Neural progenitor cell (in vitro differentiated cells): ENCODE measurements around the gene IL1R2. TPM values are rescaled to one million over a fixed set of nuclear protein-coding genes. Genes with fewer than 3 reads are reported as not detected.

Experiments
- DNase-seq: peaks from one replicate; pipeline ENCODE4 v3.0.0-alpha.2; 2016; ENCODE audit warnings: low spot score
- H2AFZ ChIP-seq: fragments of 200-600 bp; sonication (generic); replicated peaks from 2 replicates; pipeline ENCODE4 v1.6.1; 2016; ENCODE audit warnings: antibody characterized with exemption
- H3F3A ChIP-seq: fragments of 200-600 bp; sonication (generic); 2 replicates; pipeline ENCODE4 v1.6.1; 2016; ENCODE audit warnings: antibody characterized with exemption, low read depth
- H3K27ac ChIP-seq: fragments of 200-600 bp; sonication (generic); 2 replicates; pipeline ENCODE4 v1.5.1; 2016; ENCODE audit warnings: mild to moderate bottlenecking
- H3K27me3 ChIP-seq: fragments of 200-600 bp; sonication (generic); 2 replicates; pipeline ENCODE4 v1.6.1; 2016; ENCODE audit warnings: mild to moderate bottlenecking, moderate library complexity
- H3K36me3 ChIP-seq: fragments of 200-600 bp; sonication (generic); 2 replicates; pipeline ENCODE4 v1.5.1; 2016
- H3K4me1 ChIP-seq: fragments of 200-600 bp; sonication (generic); 2 replicates; pipeline ENCODE4 v1.6.1; 2016; ENCODE audit warnings: mixed run types
- H3K4me2 ChIP-seq: fragments of 200-600 bp; sonication (generic); 2 replicates; pipeline ENCODE4 v1.6.1; 2016
- H3K4me3 ChIP-seq: fragments of 200-600 bp; sonication (generic); 2 replicates; pipeline ENCODE4 v1.5.1; 2016
- H3K79me2 ChIP-seq: fragments of 200-600 bp; sonication (generic); 2 replicates; pipeline ENCODE4 v1.6.1; 2016; ENCODE audit warnings: low read depth
- H3K9ac ChIP-seq: fragments of 200-600 bp; sonication (generic); 2 replicates; pipeline ENCODE4 v1.6.1; 2016
- H3K9me3 ChIP-seq: fragments of 200-600 bp; sonication (generic); 2 replicates; pipeline ENCODE4 v1.5.1; 2016; ENCODE audit warnings: low read depth
- H4K20me1 ChIP-seq: fragments of 200-600 bp; sonication (generic); 2 replicates; pipeline ENCODE4 v1.6.1; 2016; ENCODE audit warnings: low read depth
- H3K27ac Mint-ChIP-seq: 3 replicates; pipeline ENCODE4 v1.8.0; 2021; ENCODE audit warnings: mixed read lengths
- H3K27me3 Mint-ChIP-seq: 2 replicates; pipeline ENCODE4 v1.8.0; 2022; ENCODE audit warnings: low read depth, mild to moderate bottlenecking, inconsistent platforms, moderate library complexity, mixed read lengths; ENCODE audit not compliant: insufficient read depth
- H3K36me3 Mint-ChIP-seq: 3 replicates; pipeline ENCODE4 v1.8.0; 2021; ENCODE audit warnings: mixed read lengths
- H3K4me1 Mint-ChIP-seq: 3 replicates; pipeline ENCODE4 v1.8.0; 2021; ENCODE audit warnings: mixed read lengths
- H3K4me3 Mint-ChIP-seq: 3 replicates; pipeline ENCODE4 v1.8.0; 2021; ENCODE audit warnings: mild to moderate bottlenecking, moderate library complexity, mixed read lengths
- H3K9me3 Mint-ChIP-seq: 3 replicates; pipeline ENCODE4 v1.8.0; 2020; ENCODE audit warnings: mixed read lengths
- CTCF ChIP-seq: fragments of 200-600 bp; sonication (generic); IDR thresholded peaks from 2 replicates; pipeline ENCODE4 v1.5.1; 2017; ENCODE audit warnings: antibody characterized with exemption, mild to moderate bottlenecking
- EZH2 ChIP-seq: fragments of 200-600 bp; sonication (generic); IDR thresholded peaks from 2 replicates; pipeline ENCODE4 v1.6.1; 2017; ENCODE audit warnings: antibody characterized with exemption, mild to moderate bottlenecking, moderate library complexity
- EZH2phosphoT487 ChIP-seq: fragments of 200-600 bp; sonication (generic); IDR thresholded peaks from 2 replicates; pipeline ENCODE4 v1.6.1; 2017; ENCODE audit warnings: antibody characterized with exemption
- total RNA-seq: library from RNA; depleted of rRNA; stranded (reverse); fragments of >200 nt; gene quantifications from 2 replicates; pipeline ENCODE4 v1.2.3, GENCODE V29; 2015; ENCODE audit warnings: low replicate concordance

IL1R2 gene
- total RNA-seq, 1 donor from 2014 or later = not detected

DNA sequence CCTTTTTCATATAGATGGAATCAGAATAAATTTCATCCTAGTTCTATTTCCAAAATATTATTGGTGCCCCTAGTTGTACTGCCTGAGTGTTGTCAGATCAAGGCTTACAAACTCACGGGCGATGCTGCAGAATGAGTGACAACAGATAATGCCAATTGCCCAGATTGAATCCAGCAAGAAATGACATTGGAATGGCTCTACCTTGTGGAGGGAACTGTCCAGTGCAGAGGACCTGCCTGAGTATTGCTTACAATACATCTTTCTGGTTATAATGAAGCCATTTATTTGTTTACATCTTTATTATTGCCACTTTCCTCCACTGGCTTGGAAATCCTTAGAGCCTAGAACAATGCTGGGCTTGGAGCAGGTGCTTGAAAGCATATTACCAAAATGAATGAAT, 7.8 kb upstream of the IL1R2 start:
- Mint-ChIP-seq H3K27me3 (peaks cover 14% of the 10 kb centered on the region), H3K9me3 (no peaks in the 10 kb centered on the region), H3K4me3 (no peak overlapping the region), H3K4me1 (peaks cover 42% of the 10 kb centered on the region), H3K36me3 (no peaks in the 10 kb centered on the region), H3K27ac (no peak overlapping the region)
- Histone ChIP-seq H4K20me1 (no peaks in the 10 kb centered on the region), H3K4me2 (no peak overlapping the region), H3K36me3 (no peaks in the 10 kb centered on the region), H3K27ac (no peak overlapping the region), H3K9ac (no peak overlapping the region), H3K79me2 (no peaks in the 10 kb centered on the region), H3K9me3 (no peaks in the 10 kb centered on the region), H2AFZ (no peak overlapping the region), H3K4me1 (peaks cover 7% of the 10 kb centered on the region), H3K4me3 (no peak overlapping the region), H3F3A (no peaks in the 10 kb centered on the region), H3K27me3 (no peaks in the 10 kb centered on the region)
- no peak for TF ChIP-seq EZH2
- TF ChIP-seq EZH2phosphoT487 = no peak
- TF ChIP-seq CTCF = peak; percentile 36
- DNase-seq = peak; percentile 14

GRCh38 chr2:101984656-101985055, 7.1 kb upstream of the IL1R2 start:
- Mint-ChIP-seq H3K27ac (peak overlapping the region; percentile 29), H3K9me3 (no peaks in the 10 kb centered on the region), H3K36me3 (no peaks in the 10 kb centered on the region), H3K27me3 (peaks cover 14% of the 10 kb centered on the region), H3K4me3 (no peak overlapping the region), H3K4me1 (peaks cover 42% of the 10 kb centered on the region)
- Histone ChIP-seq H3F3A (no peaks in the 10 kb centered on the region), H3K36me3 (no peaks in the 10 kb centered on the region), H4K20me1 (no peaks in the 10 kb centered on the region), H3K9me3 (no peaks in the 10 kb centered on the region), H3K4me3 (no peak overlapping the region), H3K27me3 (no peaks in the 10 kb centered on the region), H3K4me2 (no peak overlapping the region), H3K79me2 (no peaks in the 10 kb centered on the region), H3K27ac (no peak overlapping the region), H3K4me1 (peaks cover 7% of the 10 kb centered on the region), H2AFZ (no peak overlapping the region), H3K9ac (no peak overlapping the region)
- TF ChIP-seq EZH2phosphoT487 (no peak), CTCF (no peak)
- no peak for DNase-seq

GRCh38 chr2:101985101-101985792, 6.5 kb upstream of the IL1R2 start:
- Histone ChIP-seq H4K20me1 (no peaks in the 10 kb centered on the region), H3K79me2 (no peaks in the 10 kb centered on the region), H3K4me2 (no peak overlapping the region), H3K4me3 (no peak overlapping the region), H3K36me3 (no peaks in the 10 kb centered on the region), H3K9ac (no peak overlapping the region), H3K27ac (no peak overlapping the region), H3K27me3 (no peaks in the 10 kb centered on the region), H3K9me3 (no peaks in the 10 kb centered on the region), H3K4me1 (peaks cover 7% of the 10 kb centered on the region), H2AFZ (no peak overlapping the region), H3F3A (no peaks in the 10 kb centered on the region)
- Mint-ChIP-seq H3K27ac (no peak overlapping the region), H3K9me3 (no peaks in the 10 kb centered on the region), H3K36me3 (no peaks in the 10 kb centered on the region), H3K4me1 (peaks cover 45% of the 10 kb centered on the region), H3K4me3 (peak overlapping the region; percentile 2), H3K27me3 (peaks cover 14% of the 10 kb centered on the region)
- no peak for DNase-seq
- TF ChIP-seq EZH2 = no peak
- no peak for TF ChIP-seq CTCF
- TF ChIP-seq EZH2phosphoT487 = no peak
